Activated naive CD4-positive, alpha-beta T cell treated with anti-CD3 and anti-CD28 coated beads for 36 hours (primary cell): ENCODE measurements around the gene CCR2. TPM values are rescaled to one million over a fixed set of nuclear protein-coding genes. Genes with fewer than 3 reads are reported as not detected.

Experiments
- total RNA-seq, 2 experiments: library from RNA; stranded (reverse); gene quantifications; one replicate each; pipeline ENCODE4 v1.2.3, GENCODE V29; 2021

CCR2 gene
- total RNA-seq, 2 experiments from 2014 or later, result not detected

Other genes with a start within 250 kb of the CCR2 start
- not detected for gene CCR1, start 145.8 kb upstream of the CCR2 start, total RNA-seq
- gene CCR3, start 111.7 kb upstream of the CCR2 start, total RNA-seq, result not detected
- not detected for gene CCR5, start 16.8 kb downstream of the CCR2 start, total RNA-seq
- gene CCRL2, start 53.1 kb downstream of the CCR2 start, total RNA-seq, result under 1 TPM; 0.81 to 0.89 TPM
- not detected for gene LTF, start 110.8 kb downstream of the CCR2 start, total RNA-seq
- gene RTP3, start 143.9 kb downstream of the CCR2 start, total RNA-seq, result not detected
- not detected for gene LRRC2, start 212.2 kb downstream of the CCR2 start, total RNA-seq